Endodermal cell (in vitro differentiated cells): ENCODE results near the gene HRH2. TPM values are rescaled to one million over a fixed set of nuclear protein-coding genes. Genes with fewer than 3 reads are reported as not detected.

Experiments used
- DNase-seq: peaks from one replicate; pipeline ENCODE4 v3.0.0-alpha.2; 2017
- H3K27ac ChIP-seq: 2 replicates; pipeline ENCODE4 v1.5.1; 2013; ENCODE audit warnings: mild to moderate bottlenecking, low read depth, low read length, moderate library complexity
- H3K27me3 ChIP-seq: 2 replicates; pipeline ENCODE4 v1.6.1; 2013; ENCODE audit warnings: mild to moderate bottlenecking, low read length, moderate library complexity; ENCODE audit not compliant: insufficient read depth, control insufficient read depth, poor library complexity, severe bottlenecking
- H3K36me3 ChIP-seq: 2 replicates; pipeline ENCODE4 v1.7.0; 2013; ENCODE audit warnings: mild to moderate bottlenecking, low read length, moderate library complexity; ENCODE audit not compliant: control insufficient read depth, insufficient read depth
- H3K4me1 ChIP-seq: one replicate; pipeline ENCODE4 v1.7.0; 2013; ENCODE audit warnings: low read length; ENCODE audit not compliant: control insufficient read depth, insufficient read depth
- H3K4me3 ChIP-seq: 2 replicates; pipeline ENCODE4 v1.5.1; 2013; ENCODE audit warnings: mild to moderate bottlenecking, low read length, moderate library complexity
- H3K9ac ChIP-seq: 2 replicates; pipeline ENCODE4 v1.6.1; 2013; ENCODE audit warnings: mild to moderate bottlenecking, low read length, moderate library complexity; ENCODE audit not compliant: poor library complexity, severe bottlenecking; ENCODE audit errors: extremely low read depth
- H3K9me3 ChIP-seq: 2 replicates; pipeline ENCODE4 v1.6.1; 2013; ENCODE audit warnings: mild to moderate bottlenecking, low read length, moderate library complexity; ENCODE audit not compliant: control insufficient read depth
- H3K27ac Mint-ChIP-seq: 2 replicates; pipeline ENCODE4 v1.8.0; 2020; ENCODE audit warnings: mixed read lengths
- H3K27me3 Mint-ChIP-seq: 2 replicates; pipeline ENCODE4 v1.8.0; 2021; ENCODE audit warnings: mild to moderate bottlenecking, mixed read lengths; ENCODE audit not compliant: insufficient read depth
- H3K36me3 Mint-ChIP-seq: 2 replicates; pipeline ENCODE4 v1.8.0; 2020; ENCODE audit warnings: low read depth, mixed read lengths
- H3K4me1 Mint-ChIP-seq: 2 replicates; pipeline ENCODE4 v1.8.0; 2020; ENCODE audit warnings: mixed read lengths
- H3K4me3 Mint-ChIP-seq: 2 replicates; pipeline ENCODE4 v1.8.0; 2020; ENCODE audit warnings: mild to moderate bottlenecking, moderate library complexity, mixed read lengths
- H3K9me3 Mint-ChIP-seq: 2 replicates; pipeline ENCODE4 v1.8.0; 2020; ENCODE audit warnings: mild to moderate bottlenecking, mixed read lengths
- WGBS, 2 experiments: methylation state at CpG; one replicate each; pipeline versions ENCODE4 v1.1.5 to v1.1.7; 2013; ENCODE audit warnings: missing lambda C conversion rate in 2 of 2, mixed read lengths in 1 of 2; ENCODE audit not compliant: insufficient coverage in 1 of 2, insufficient read length in 1 of 2; 5-methylcytosine and 5-hydroxymethylcytosine counted together
- total RNA-seq, 2 donors: library from RNA; stranded (reverse); fragmentation: NEBNext Ultra II Directional in 1 of 2; extraction: Animal tissue kit (Norgen Biotek cat#: 25700) in 1 of 2; gene quantifications; 2 replicates in 1 of 2; 3 replicates in 1 of 2; pipeline ENCODE4 v1.2.1, GENCODE V29; 2021
- TF ChIP-seq, protein P1 (sequence below): fragments of 200-600 bp; sonication (generic); conservative IDR thresholded peaks from 2 replicates; pipeline ENCODE4 v1.5.0; 2021; ENCODE audit warnings: antibody characterized with exemption, mild to moderate bottlenecking

HRH2 gene
- total RNA-seq, 2 donors from 2014 or later: 2.1 to 3.3 TPM

GRCh38 chr5:175714479-175715085 is 56.7 kb downstream of the HRH2 start:
- Mint-ChIP-seq H3K4me3 (no peak overlapping the region), H3K27me3 (peaks cover 12% of the 10 kb centered on the region), H3K36me3 (peaks cover 18% of the 10 kb centered on the region), H3K4me1 (peaks cover 3% of the 10 kb centered on the region), H3K27ac (no peak overlapping the region), H3K9me3 (peaks cover 63% of the 10 kb centered on the region)
- H3K9me3 ChIP-seq: peaks cover 50% of the 10 kb centered on the region
- H3K4me3 ChIP-seq: no peak overlapping the region
- WGBS, 2 experiments: 91 to 96% methylated on average over 4 to 7 of the region's 7 CpGs
- no peak overlapping the region for H3K27ac ChIP-seq
- no peaks in the 10 kb centered on the region for H3K27me3 ChIP-seq
- H3K9ac ChIP-seq: no peak overlapping the region
- TF ChIP-seq, protein P1, sequence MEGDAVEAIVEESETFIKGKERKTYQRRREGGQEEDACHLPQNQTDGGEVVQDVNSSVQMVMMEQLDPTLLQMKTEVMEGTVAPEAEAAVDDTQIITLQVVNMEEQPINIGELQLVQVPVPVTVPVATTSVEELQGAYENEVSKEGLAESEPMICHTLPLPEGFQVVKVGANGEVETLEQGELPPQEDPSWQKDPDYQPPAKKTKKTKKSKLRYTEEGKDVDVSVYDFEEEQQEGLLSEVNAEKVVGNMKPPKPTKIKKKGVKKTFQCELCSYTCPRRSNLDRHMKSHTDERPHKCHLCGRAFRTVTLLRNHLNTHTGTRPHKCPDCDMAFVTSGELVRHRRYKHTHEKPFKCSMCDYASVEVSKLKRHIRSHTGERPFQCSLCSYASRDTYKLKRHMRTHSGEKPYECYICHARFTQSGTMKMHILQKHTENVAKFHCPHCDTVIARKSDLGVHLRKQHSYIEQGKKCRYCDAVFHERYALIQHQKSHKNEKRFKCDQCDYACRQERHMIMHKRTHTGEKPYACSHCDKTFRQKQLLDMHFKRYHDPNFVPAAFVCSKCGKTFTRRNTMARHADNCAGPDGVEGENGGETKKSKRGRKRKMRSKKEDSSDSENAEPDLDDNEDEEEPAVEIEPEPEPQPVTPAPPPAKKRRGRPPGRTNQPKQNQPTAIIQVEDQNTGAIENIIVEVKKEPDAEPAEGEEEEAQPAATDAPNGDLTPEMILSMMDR: no peak
- H3K36me3 ChIP-seq: no peaks in the 10 kb centered on the region
- peaks cover 5% of the 10 kb centered on the region for H3K4me1 ChIP-seq
- peak; percentile 11 for DNase-seq

- Mint-ChIP-seq H3K27me3 (peaks cover 14% of the 10 kb centered on the region), H3K4me1 (peaks cover 3% of the 10 kb centered on the region), H3K36me3 (peaks cover 11% of the 10 kb centered on the region), H3K27ac (no peak overlapping the region), H3K4me3 (no peak overlapping the region), H3K9me3 (peaks cover 50% of the 10 kb centered on the region)
- DNase-seq: peak; percentile 25
- Histone ChIP-seq H3K27ac (no peak overlapping the region), H3K27me3 (no peaks in the 10 kb centered on the region), H3K4me1 (peaks cover 5% of the 10 kb centered on the region), H3K36me3 (no peaks in the 10 kb centered on the region), H3K4me3 (no peak overlapping the region), H3K9ac (no peak overlapping the region), H3K9me3 (peaks cover 45% of the 10 kb centered on the region)
- 92 to 98% methylated on average over 9 to 10 of the region's 10 CpGs for WGBS, 2 experiments
- TF ChIP-seq, protein P1: no peak
These were observed 58.0 kb downstream of the HRH2 start for GRCh38 chr5:175715627-175716522.

GRCh38 chr5:175717837-175718236 is 60.0 kb downstream of the HRH2 start:
- WGBS, 2 experiments: 89 to 94% methylated on average over 2 to 3 of the region's 3 CpGs
- peaks cover 11% of the 10 kb centered on the region for H3K27me3 Mint-ChIP-seq
- H3K27me3 ChIP-seq: no peaks in the 10 kb centered on the region
- H3K4me3 Mint-ChIP-seq: no peak overlapping the region
- DNase-seq: peak; percentile 30
- peaks cover 11% of the 10 kb centered on the region for H3K36me3 Mint-ChIP-seq
- H3K9me3 Mint-ChIP-seq: peaks cover 44% of the 10 kb centered on the region
- H3K27ac Mint-ChIP-seq: no peak overlapping the region
- no peak overlapping the region for H3K27ac ChIP-seq
- peaks cover 5% of the 10 kb centered on the region for H3K4me1 ChIP-seq
- peaks cover 3% of the 10 kb centered on the region for H3K4me1 Mint-ChIP-seq
- TF ChIP-seq, protein P1: no peak
- H3K9me3 ChIP-seq: peaks cover 45% of the 10 kb centered on the region
- H3K9ac ChIP-seq: no peak overlapping the region
- H3K36me3 ChIP-seq: no peaks in the 10 kb centered on the region
- H3K4me3 ChIP-seq: peak overlapping the region; percentile 61
